GM12878 (cell line): ENCODE data around the gene LMTK2.

Source experiments
- ASH2L ChIP-seq: fragments of 300-600, 200-600 bp; sonication (generic); IDR thresholded peaks from 2 replicates; pipeline ENCODE4 v1.6.1; 2017; ENCODE audit warnings: low read depth, mild to moderate bottlenecking, borderline replicate concordance
- CEBPB ChIP-seq, 2 experiments: fragments of 150-350 bp in 1 of 2; IDR thresholded peaks; 2 replicates each; pipeline ENCODE4 v1.6.1; 2012 to 2014; ENCODE audit warnings: low read depth in 2 of 2, low read length in 2 of 2, borderline replicate concordance in 1 of 2, inconsistent platforms in 1 of 2
- ETV6 ChIP-seq, 2 experiments: fragments of 450-650 bp in 1 of 2; IDR thresholded peaks in 1 of 2; conservative IDR thresholded peaks in 1 of 2; 2 replicates each; pipeline ENCODE4 v1.6.1; 2014; ENCODE audit warnings: antibody characterized with exemption in 1 of 2, borderline replicate concordance in 1 of 2, low read depth in 1 of 2, mild to moderate bottlenecking in 1 of 2, moderate library complexity in 1 of 2
- JUNB ChIP-seq: IDR thresholded peaks from 2 replicates; pipeline ENCODE4 v1.6.1; 2016; ENCODE audit warnings: antibody characterized with exemption, mild to moderate bottlenecking
- NBN ChIP-seq: fragments of 450-650 bp; IDR thresholded peaks from 2 replicates; pipeline ENCODE4 v1.6.1; 2016
- POLR2A ChIP-seq: IDR thresholded peaks from 2 replicates; pipeline ENCODE4 v1.6.1; 2011; ENCODE audit warnings: low read depth, mild to moderate bottlenecking, low read length
- POLR2AphosphoS5 ChIP-seq: IDR thresholded peaks from 2 replicates; pipeline ENCODE4 v1.6.1; 2011; ENCODE audit warnings: mild to moderate bottlenecking, low read length, inconsistent platforms
- POU2F2 ChIP-seq: IDR thresholded peaks from 3 replicates; pipeline ENCODE4 v1.6.1; 2011; ENCODE audit warnings: low read depth, mild to moderate bottlenecking, low read length, borderline replicate concordance
- SIX5 ChIP-seq: IDR thresholded peaks from 2 replicates; pipeline ENCODE4 v1.6.1; 2011; ENCODE audit warnings: mild to moderate bottlenecking, low read depth, low read length, moderate library complexity; ENCODE audit not compliant: severe bottlenecking
- SMC3 ChIP-seq: IDR thresholded peaks from 2 replicates; pipeline ENCODE4 v1.6.1; 2011; ENCODE audit warnings: low read length, improper control_type of control experiment, borderline replicate concordance
- TF ChIP-seq, protein P1 (sequence below): IDR thresholded peaks from 2 replicates; pipeline ENCODE4 v1.6.1; 2012; ENCODE audit warnings: low read depth, low read length, improper control_type of control experiment
- TF ChIP-seq, protein P2 (sequence below), 3 experiments: IDR thresholded peaks in 2 of 3; conservative IDR thresholded peaks in 1 of 3; 2 replicates each; pipeline ENCODE4 v1.5.1; 2011; ENCODE audit warnings: low read depth in 3 of 3, low read length in 3 of 3, mild to moderate bottlenecking in 3 of 3, control low read depth in 2 of 3, moderate library complexity in 2 of 3, inconsistent platforms in 1 of 3, mixed read lengths in 1 of 3; ENCODE audit not compliant: control insufficient read depth in 2 of 3, insufficient read depth in 1 of 3; ENCODE audit errors: extremely low read depth in 1 of 3
- TF ChIP-seq, protein P3 (sequence below): fragments of 450-650 bp; formaldehyde crosslinking; IDR thresholded peaks from 2 replicates; pipeline ENCODE4 v1.4.0; 2020; ENCODE audit warnings: mild to moderate bottlenecking, moderate library complexity
- TF ChIP-seq, protein P4 (sequence below): fragments of 150-350 bp; IDR thresholded peaks from 2 replicates; pipeline ENCODE4 v1.6.1; 2016; ENCODE audit warnings: low read depth, low read length

DNA sequence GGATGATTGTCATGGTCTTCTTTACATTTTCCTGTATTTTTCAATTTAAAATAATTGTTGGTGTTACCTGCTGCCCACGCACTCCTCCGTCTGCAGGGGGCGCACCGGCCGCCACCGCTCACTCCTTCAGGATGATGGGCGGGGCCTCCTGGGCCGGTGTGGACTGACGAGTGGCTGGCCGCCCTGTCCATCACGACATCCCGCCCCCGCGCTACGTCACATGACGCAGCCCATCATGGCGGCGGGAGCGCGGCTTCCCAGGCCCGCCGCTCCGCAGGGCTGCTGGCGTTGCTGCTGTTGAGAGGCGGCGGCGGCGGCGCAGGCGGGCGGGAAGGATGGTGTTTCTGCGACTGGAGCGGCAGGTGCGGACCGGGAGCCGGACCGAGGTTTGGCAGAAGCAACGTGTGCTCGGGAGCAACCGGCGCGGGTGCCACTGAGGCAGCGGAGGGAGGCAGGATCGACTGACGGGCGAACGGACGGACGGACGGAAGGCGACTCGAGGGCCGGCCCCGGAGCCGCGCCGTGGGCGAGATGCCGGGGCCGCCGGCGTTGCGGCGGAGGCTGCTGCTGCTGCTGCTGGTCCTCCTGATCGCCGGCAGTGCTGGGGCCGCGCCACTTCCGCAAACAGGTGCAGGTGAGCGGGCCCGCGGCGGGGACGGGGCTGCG, at the start of gene LMTK2:
- peak; percentile 19 for TF ChIP-seq SIX5
- no peak for TF ChIP-seq ETV6 (conservative IDR thresholded peaks at IDR 0.05 in 1 of 2, IDR thresholded peaks at IDR 0.05 in 1 of 2; ENCODE audit: borderline replicate concordance in 1 of 2, low read depth in 1 of 2)
- peak; percentile 64; the same call in 1 of the 2 replicates for TF ChIP-seq POLR2AphosphoS5
- TF ChIP-seq, protein P1, sequence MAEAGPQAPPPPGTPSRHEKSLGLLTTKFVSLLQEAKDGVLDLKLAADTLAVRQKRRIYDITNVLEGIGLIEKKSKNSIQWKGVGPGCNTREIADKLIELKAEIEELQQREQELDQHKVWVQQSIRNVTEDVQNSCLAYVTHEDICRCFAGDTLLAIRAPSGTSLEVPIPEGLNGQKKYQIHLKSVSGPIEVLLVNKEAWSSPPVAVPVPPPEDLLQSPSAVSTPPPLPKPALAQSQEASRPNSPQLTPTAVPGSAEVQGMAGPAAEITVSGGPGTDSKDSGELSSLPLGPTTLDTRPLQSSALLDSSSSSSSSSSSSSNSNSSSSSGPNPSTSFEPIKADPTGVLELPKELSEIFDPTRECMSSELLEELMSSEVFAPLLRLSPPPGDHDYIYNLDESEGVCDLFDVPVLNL, result 0 out of 2 replicates have a peak, but pooled peaks have one; percentile 30
- TF ChIP-seq, protein P2, sequence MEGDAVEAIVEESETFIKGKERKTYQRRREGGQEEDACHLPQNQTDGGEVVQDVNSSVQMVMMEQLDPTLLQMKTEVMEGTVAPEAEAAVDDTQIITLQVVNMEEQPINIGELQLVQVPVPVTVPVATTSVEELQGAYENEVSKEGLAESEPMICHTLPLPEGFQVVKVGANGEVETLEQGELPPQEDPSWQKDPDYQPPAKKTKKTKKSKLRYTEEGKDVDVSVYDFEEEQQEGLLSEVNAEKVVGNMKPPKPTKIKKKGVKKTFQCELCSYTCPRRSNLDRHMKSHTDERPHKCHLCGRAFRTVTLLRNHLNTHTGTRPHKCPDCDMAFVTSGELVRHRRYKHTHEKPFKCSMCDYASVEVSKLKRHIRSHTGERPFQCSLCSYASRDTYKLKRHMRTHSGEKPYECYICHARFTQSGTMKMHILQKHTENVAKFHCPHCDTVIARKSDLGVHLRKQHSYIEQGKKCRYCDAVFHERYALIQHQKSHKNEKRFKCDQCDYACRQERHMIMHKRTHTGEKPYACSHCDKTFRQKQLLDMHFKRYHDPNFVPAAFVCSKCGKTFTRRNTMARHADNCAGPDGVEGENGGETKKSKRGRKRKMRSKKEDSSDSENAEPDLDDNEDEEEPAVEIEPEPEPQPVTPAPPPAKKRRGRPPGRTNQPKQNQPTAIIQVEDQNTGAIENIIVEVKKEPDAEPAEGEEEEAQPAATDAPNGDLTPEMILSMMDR (IDR thresholded peaks at IDR 0.05 in 2 of 3, conservative IDR thresholded peaks at IDR 0.05 in 1 of 3; ENCODE audit: control insufficient read depth in 2 of 3, extremely low read depth in 1 of 3, insufficient read depth in 1 of 3, low read depth in 3 of 3, low read length in 3 of 3), result peak; percentile 89 to 96 (median 94); a peak in 5 of 6 replicates
- no peak for TF ChIP-seq ASH2L
- peak; percentile 76; the same call in 2 of the 3 replicates for TF ChIP-seq POU2F2
- TF ChIP-seq JUNB, result no peak
- TF ChIP-seq, protein P3, sequence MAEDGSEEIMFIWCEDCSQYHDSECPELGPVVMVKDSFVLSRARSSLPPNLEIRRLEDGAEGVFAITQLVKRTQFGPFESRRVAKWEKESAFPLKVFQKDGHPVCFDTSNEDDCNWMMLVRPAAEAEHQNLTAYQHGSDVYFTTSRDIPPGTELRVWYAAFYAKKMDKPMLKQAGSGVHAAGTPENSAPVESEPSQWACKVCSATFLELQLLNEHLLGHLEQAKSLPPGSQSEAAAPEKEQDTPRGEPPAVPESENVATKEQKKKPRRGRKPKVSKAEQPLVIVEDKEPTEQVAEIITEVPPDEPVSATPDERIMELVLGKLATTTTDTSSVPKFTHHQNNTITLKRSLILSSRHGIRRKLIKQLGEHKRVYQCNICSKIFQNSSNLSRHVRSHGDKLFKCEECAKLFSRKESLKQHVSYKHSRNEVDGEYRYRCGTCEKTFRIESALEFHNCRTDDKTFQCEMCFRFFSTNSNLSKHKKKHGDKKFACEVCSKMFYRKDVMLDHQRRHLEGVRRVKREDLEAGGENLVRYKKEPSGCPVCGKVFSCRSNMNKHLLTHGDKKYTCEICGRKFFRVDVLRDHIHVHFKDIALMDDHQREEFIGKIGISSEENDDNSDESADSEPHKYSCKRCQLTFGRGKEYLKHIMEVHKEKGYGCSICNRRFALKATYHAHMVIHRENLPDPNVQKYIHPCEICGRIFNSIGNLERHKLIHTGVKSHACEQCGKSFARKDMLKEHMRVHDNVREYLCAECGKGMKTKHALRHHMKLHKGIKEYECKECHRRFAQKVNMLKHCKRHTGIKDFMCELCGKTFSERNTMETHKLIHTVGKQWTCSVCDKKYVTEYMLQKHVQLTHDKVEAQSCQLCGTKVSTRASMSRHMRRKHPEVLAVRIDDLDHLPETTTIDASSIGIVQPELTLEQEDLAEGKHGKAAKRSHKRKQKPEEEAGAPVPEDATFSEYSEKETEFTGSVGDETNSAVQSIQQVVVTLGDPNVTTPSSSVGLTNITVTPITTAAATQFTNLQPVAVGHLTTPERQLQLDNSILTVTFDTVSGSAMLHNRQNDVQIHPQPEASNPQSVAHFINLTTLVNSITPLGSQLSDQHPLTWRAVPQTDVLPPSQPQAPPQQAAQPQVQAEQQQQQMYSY (CRISPR knock-in tag), result no peak
- peak; percentile 94 for TF ChIP-seq SMC3
- TF ChIP-seq, protein P4, sequence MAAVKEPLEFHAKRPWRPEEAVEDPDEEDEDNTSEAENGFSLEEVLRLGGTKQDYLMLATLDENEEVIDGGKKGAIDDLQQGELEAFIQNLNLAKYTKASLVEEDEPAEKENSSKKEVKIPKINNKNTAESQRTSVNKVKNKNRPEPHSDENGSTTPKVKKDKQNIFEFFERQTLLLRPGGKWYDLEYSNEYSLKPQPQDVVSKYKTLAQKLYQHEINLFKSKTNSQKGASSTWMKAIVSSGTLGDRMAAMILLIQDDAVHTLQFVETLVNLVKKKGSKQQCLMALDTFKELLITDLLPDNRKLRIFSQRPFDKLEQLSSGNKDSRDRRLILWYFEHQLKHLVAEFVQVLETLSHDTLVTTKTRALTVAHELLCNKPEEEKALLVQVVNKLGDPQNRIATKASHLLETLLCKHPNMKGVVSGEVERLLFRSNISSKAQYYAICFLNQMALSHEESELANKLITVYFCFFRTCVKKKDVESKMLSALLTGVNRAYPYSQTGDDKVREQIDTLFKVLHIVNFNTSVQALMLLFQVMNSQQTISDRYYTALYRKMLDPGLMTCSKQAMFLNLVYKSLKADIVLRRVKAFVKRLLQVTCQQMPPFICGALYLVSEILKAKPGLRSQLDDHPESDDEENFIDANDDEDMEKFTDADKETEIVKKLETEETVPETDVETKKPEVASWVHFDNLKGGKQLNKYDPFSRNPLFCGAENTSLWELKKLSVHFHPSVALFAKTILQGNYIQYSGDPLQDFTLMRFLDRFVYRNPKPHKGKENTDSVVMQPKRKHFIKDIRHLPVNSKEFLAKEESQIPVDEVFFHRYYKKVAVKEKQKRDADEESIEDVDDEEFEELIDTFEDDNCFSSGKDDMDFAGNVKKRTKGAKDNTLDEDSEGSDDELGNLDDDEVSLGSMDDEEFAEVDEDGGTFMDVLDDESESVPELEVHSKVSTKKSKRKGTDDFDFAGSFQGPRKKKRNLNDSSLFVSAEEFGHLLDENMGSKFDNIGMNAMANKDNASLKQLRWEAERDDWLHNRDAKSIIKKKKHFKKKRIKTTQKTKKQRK, result no peak
- peak; percentile 52 for TF ChIP-seq NBN
- peak; percentile 99 for TF ChIP-seq POLR2A
- no peak for TF ChIP-seq CEBPB (IDR thresholded peaks at IDR 0.05; ENCODE audit: borderline replicate concordance in 1 of 2, low read depth in 2 of 2, low read length in 2 of 2)
